CD14-positive monocyte (primary cell): ENCODE results near the gene CGREF1. TPM values are rescaled to one million over a fixed set of nuclear protein-coding genes. Genes with fewer than 3 reads are reported as not detected.

Source experiments
- DNase-seq, 3 donors: peaks; one replicate each; pipeline ENCODE4 v3.0.0-alpha.2; 2011 to 2022
- H2AFZ ChIP-seq: 2 replicates; pipeline ENCODE4 v1.6.0; 2012; ENCODE audit warnings: mild to moderate bottlenecking, low read depth, low read length, inconsistent platforms; ENCODE audit not compliant: insufficient read depth, poor library complexity, severe bottlenecking
- H3K27ac ChIP-seq, 2 donors: 1 replicate in 1 of 2; 2 replicates in 1 of 2; pipeline ENCODE4 v1.5.1; 2012 to 2013; ENCODE audit warnings: low read length in 2 of 2, control low read depth in 1 of 2, inconsistent platforms in 1 of 2, low read depth in 1 of 2, mild to moderate bottlenecking in 1 of 2
- H3K27me3 ChIP-seq, 2 donors: one replicate each; pipeline versions ENCODE4 v1.6.0 to v1.6.1; 2011 to 2013; ENCODE audit warnings: low read length in 2 of 2; ENCODE audit not compliant: control insufficient read depth in 2 of 2, insufficient read depth in 2 of 2
- H3K36me3 ChIP-seq, 2 donors: replicated peaks in 1 of 2; 1 replicate in 1 of 2; 2 replicates in 1 of 2; pipeline versions ENCODE4 v1.5.1 to v1.6.1; 2012 to 2013; ENCODE audit warnings: low read length in 2 of 2, control low read depth in 1 of 2, inconsistent platforms in 1 of 2, mild to moderate bottlenecking in 1 of 2; ENCODE audit not compliant: insufficient read depth in 2 of 2, control insufficient read depth in 1 of 2
- H3K4me1 ChIP-seq, 2 donors: 1 replicate in 1 of 2; 2 replicates in 1 of 2; pipeline versions ENCODE4 v1.5.1 to v1.6.1; 2012 to 2013; ENCODE audit warnings: low read length in 2 of 2, control low read depth in 1 of 2, inconsistent platforms in 1 of 2, mild to moderate bottlenecking in 1 of 2, moderate library complexity in 1 of 2; ENCODE audit not compliant: insufficient read depth in 2 of 2, control insufficient read depth in 1 of 2
- H3K4me2 ChIP-seq: replicated peaks from 2 replicates; pipeline ENCODE3; 2012; ENCODE audit warnings: low read length, moderate library complexity, mild to moderate bottlenecking; ENCODE audit not compliant: poor library complexity, severe bottlenecking; ENCODE audit errors: extremely low read depth
- H3K4me3 ChIP-seq, 3 experiments: fragments of 200-600 bp in 1 of 3; sonication (generic) in 1 of 3; replicated peaks in 1 of 3; 1 replicate in 2 of 3; 2 replicates in 1 of 3; pipeline ENCODE4 v1.5.1; 2011 to 2013; ENCODE audit warnings: low read length in 3 of 3, mild to moderate bottlenecking in 3 of 3, control low read depth in 2 of 3, low read depth in 2 of 3, inconsistent platforms in 1 of 3, moderate library complexity in 1 of 3
- H3K79me2 ChIP-seq: 2 replicates; pipeline ENCODE4 v1.6.0; 2012; ENCODE audit warnings: mild to moderate bottlenecking, control low read depth, inconsistent platforms, low read length, moderate library complexity; ENCODE audit not compliant: insufficient read depth
- H3K9ac ChIP-seq: 2 replicates; pipeline ENCODE4 v1.6.0; 2017; ENCODE audit warnings: low read length, mild to moderate bottlenecking; ENCODE audit not compliant: insufficient read depth, poor library complexity, severe bottlenecking
- H3K9me3 ChIP-seq, 2 donors: replicated peaks in 1 of 2; 1 replicate in 1 of 2; 2 replicates in 1 of 2; pipeline versions ENCODE4 v1.5.1 to v1.6.1; 2012 to 2013; ENCODE audit warnings: low read length in 2 of 2, control low read depth in 1 of 2; ENCODE audit not compliant: control insufficient read depth in 1 of 2, insufficient read depth in 1 of 2
- H4K20me1 ChIP-seq: 2 replicates; pipeline ENCODE4 v1.6.0; 2012; ENCODE audit warnings: mild to moderate bottlenecking, low read length, control low read depth, moderate library complexity; ENCODE audit not compliant: insufficient read depth
- H3K27ac Mint-ChIP-seq, 7 donors: one replicate each; pipeline ENCODE4 v1.8.0; 2020; ENCODE audit warnings: mild to moderate bottlenecking in 7 of 7, mixed read lengths in 7 of 7, moderate library complexity in 6 of 7, inconsistent platforms in 2 of 7
- H3K27me3 Mint-ChIP-seq, 3 donors: one replicate each; pipeline ENCODE4 v1.8.0; 2021 to 2022; ENCODE audit warnings: low read depth in 3 of 3, mild to moderate bottlenecking in 3 of 3, mixed read lengths in 3 of 3, moderate library complexity in 3 of 3, inconsistent platforms in 1 of 3
- H3K36me3 Mint-ChIP-seq, 2 donors: one replicate each; pipeline ENCODE4 v1.8.0; 2020; ENCODE audit warnings: mixed read lengths in 2 of 2, inconsistent platforms in 1 of 2, mild to moderate bottlenecking in 1 of 2
- H3K4me1 Mint-ChIP-seq: one replicate; pipeline ENCODE4 v1.8.0; 2020; ENCODE audit warnings: mild to moderate bottlenecking, mixed read lengths
- H3K4me3 Mint-ChIP-seq, 2 donors: one replicate each; pipeline ENCODE4 v1.8.0; 2020; ENCODE audit warnings: mild to moderate bottlenecking in 2 of 2, mixed read lengths in 2 of 2, moderate library complexity in 1 of 2
- H3K9me3 Mint-ChIP-seq, 7 donors: one replicate each; pipeline ENCODE4 v1.8.0; 2020 to 2022; ENCODE audit warnings: mixed read lengths in 7 of 7, mild to moderate bottlenecking in 6 of 7, moderate library complexity in 6 of 7, inconsistent platforms in 2 of 7
- WGBS: methylation state at CpG from one replicate; pipeline ENCODE4 v1.1.5; 2013; ENCODE audit warnings: missing lambda C conversion rate; ENCODE audit not compliant: insufficient coverage; 5-methylcytosine and 5-hydroxymethylcytosine counted together
- intact Hi-C, 2 donors: fragments of 100-400 bp; cut with micrococcal nuclease; formaldehyde crosslinking; loops; one replicate each; pipeline versions ENCODE4 v1.15.0 to v1.15.1; 2023
- polyA plus RNA-seq, 3 donors: library from polyadenylated mRNA; depleted of rRNA in 1 of 3; unstranded in 2 of 3; stranded (reverse) in 1 of 3; fragments of 300-500 nt in 2 of 3; fragments of >200 nt in 1 of 3; fragmentation: Illumina TruSeq in 2 of 3; gene quantifications; 1 replicate in 2 of 3; 2 replicates in 1 of 3; pipeline ENCODE4 v1.2.3, GENCODE V29; 2012 to 2021
- TF ChIP-seq, protein P1 (sequence below): fragments of 200-600 bp; IDR thresholded peaks from one replicate; pipeline ENCODE4 v1.8.0; 2022; ENCODE audit warnings: antibody characterized with exemption, mild to moderate bottlenecking

CGREF1 gene
- polyA plus RNA-seq, 3 donors = not detected

GRCh38 chr2:27073782-27074181 lies 45.1 kb downstream of the CGREF1 start:
- Histone ChIP-seq H3K27me3 (no peaks in the 10 kb centered on the region), H4K20me1 (peaks cover 8% of the 10 kb centered on the region), H2AFZ (no peak overlapping the region), H3K79me2 (peaks cover 24% of the 10 kb centered on the region), H3K4me1 (peaks cover 47 to 57% of the 10 kb centered on the region in 2 donors), H3K4me2 (no peak overlapping the region), H3K27ac (no peak overlapping the region), H3K9me3 (no peaks in the 10 kb centered on the region), H3K4me3 (no peak overlapping the region), H3K9ac (no peak overlapping the region), H3K36me3 (peaks cover 9 to 15% of the 10 kb centered on the region in 2 donors)
- Mint-ChIP-seq H3K27me3 (peaks cover 0 to 6% (median 0%) of the 10 kb centered on the region in 3 donors), H3K4me3 (no peak overlapping the region), H3K4me1 (peaks cover 68% of the 10 kb centered on the region), H3K36me3 (peaks cover 12% of the 10 kb centered on the region in 2 donors), H3K27ac (peak overlapping the region in 1 of 7 donors; percentile 58), H3K9me3 (peaks cover 0 to 2% (median 0%) of the 10 kb centered on the region in 7 donors)
- DNase-seq = no peak
- intact Hi-C loops = loop anchor here (5.0 kb wide), 1 partner anchor 41 kb away; the partner anchor contains the start of gene TMEM214 (in 2 of the 2)
- 38% methylated on average over 2 of the region's 2 CpGs for WGBS
- TF ChIP-seq, protein P1, sequence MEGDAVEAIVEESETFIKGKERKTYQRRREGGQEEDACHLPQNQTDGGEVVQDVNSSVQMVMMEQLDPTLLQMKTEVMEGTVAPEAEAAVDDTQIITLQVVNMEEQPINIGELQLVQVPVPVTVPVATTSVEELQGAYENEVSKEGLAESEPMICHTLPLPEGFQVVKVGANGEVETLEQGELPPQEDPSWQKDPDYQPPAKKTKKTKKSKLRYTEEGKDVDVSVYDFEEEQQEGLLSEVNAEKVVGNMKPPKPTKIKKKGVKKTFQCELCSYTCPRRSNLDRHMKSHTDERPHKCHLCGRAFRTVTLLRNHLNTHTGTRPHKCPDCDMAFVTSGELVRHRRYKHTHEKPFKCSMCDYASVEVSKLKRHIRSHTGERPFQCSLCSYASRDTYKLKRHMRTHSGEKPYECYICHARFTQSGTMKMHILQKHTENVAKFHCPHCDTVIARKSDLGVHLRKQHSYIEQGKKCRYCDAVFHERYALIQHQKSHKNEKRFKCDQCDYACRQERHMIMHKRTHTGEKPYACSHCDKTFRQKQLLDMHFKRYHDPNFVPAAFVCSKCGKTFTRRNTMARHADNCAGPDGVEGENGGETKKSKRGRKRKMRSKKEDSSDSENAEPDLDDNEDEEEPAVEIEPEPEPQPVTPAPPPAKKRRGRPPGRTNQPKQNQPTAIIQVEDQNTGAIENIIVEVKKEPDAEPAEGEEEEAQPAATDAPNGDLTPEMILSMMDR = no peak

DNA sequence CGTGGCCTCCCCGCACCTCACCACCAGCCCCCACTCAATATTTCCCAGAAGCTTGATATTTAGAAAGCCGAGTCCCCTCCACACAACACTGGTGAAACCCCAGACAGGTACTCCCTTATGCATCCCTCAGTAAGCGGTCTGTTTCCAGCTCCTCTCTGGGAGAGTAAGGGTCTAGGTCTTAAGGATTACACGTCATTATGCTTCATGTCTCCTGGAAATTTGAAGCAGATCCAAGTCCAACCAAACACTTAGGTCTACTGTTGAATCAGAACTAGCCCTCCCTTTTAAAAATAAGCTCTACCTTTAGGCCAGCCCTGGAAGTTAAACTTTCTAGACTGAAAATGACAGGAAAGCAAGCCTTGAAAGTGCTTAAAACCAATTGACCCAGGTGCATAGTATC lies 46.0 kb downstream of the CGREF1 start:
- H3K9me3 ChIP-seq = no peaks in the 10 kb centered on the region
- no peak overlapping the region for H3K27ac Mint-ChIP-seq
- peaks cover 0 to 2% (median 0%) of the 10 kb centered on the region in 7 donors for H3K9me3 Mint-ChIP-seq
- peak overlapping the region in 1 of 2 donors; percentile 24 for H3K4me3 Mint-ChIP-seq
- intact Hi-C loops = loop anchor here (5.0 kb wide), 1 partner anchor 41 kb away; the partner anchor contains the start of gene TMEM214 (in 2 of the 2)
- no peak overlapping the region for H3K9ac ChIP-seq
- H3K4me3 ChIP-seq = no peak overlapping the region
- H3K4me2 ChIP-seq = no peak overlapping the region
- no peak overlapping the region for H3K27ac ChIP-seq
- H3K4me1 ChIP-seq = peaks cover 41 to 49% of the 10 kb centered on the region in 2 donors
- peaks cover 24% of the 10 kb centered on the region for H3K79me2 ChIP-seq
- DNase-seq = no peak
- peaks cover 15% of the 10 kb centered on the region for H4K20me1 ChIP-seq
- H3K27me3 Mint-ChIP-seq = peaks cover 0 to 3% (median 0%) of the 10 kb centered on the region in 3 donors
- H3K36me3 ChIP-seq = peaks cover 16 to 24% of the 10 kb centered on the region in 2 donors
- H3K4me1 Mint-ChIP-seq = peaks cover 61% of the 10 kb centered on the region
- peaks cover 20% of the 10 kb centered on the region in 2 donors for H3K36me3 Mint-ChIP-seq
- WGBS = 65% methylated on average over 2 of the region's 5 CpGs
- H2AFZ ChIP-seq = peak overlapping the region; percentile 96
- H3K27me3 ChIP-seq = no peaks in the 10 kb centered on the region
- TF ChIP-seq, protein P1 = no peak
